Epidermal melanocyte (primary cell): Measurements from ENCODE around the gene FEN1.
A peak's percentile ranks its signal among the peaks of the same experiment; 100 is the strongest.

Experiments
- DNase-seq: peaks from one replicate; pipeline ENCODE4 v3.0.0; 2011; ENCODE audit warnings: low spot score; ENCODE audit not compliant: insufficient read length

The FEN1 gene, protein sequence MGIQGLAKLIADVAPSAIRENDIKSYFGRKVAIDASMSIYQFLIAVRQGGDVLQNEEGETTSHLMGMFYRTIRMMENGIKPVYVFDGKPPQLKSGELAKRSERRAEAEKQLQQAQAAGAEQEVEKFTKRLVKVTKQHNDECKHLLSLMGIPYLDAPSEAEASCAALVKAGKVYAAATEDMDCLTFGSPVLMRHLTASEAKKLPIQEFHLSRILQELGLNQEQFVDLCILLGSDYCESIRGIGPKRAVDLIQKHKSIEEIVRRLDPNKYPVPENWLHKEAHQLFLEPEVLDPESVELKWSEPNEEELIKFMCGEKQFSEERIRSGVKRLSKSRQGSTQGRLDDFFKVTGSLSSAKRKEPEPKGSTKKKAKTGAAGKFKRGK

DNA sequence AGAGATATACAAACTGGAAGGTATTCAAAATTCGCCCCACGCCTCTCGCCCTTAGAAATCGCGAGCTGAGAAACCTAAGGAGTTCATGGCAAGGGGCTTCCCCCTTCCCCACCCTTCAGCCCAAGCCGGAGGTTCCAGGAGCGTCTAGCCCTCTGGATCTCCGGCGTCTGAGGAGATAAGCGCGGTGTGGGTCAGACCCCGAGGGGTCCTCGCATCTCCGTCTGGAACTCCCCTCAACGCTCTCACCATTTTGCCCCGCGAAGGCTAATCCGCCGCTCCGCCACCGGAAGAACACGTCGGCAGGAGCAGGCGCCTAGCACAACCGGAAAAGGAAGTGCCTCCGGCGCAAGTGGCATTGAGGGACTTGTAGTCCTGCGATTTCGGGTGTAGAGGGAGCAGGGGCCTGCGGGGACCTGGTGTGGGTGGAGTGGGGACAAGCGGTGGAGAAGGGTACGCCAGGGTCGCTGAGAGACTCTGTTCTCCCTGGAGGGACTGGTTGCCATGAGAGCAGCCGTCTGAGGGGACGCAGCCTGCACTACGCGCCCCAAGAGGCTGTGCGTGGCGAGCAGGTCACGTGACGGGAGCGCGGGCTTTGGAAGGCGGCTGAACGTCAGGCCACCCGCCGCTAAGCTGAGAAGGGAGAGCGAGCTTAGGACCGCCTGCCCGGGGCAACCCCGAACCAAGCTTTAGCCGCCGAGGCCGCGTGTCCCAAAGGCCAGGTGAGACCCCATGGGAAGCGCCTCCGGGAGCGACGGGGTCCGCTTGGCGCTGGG, at the start of gene FEN1, which contains the start of gene TMEM258:
Gene FEN1, plus strand, starts transcription at position 602 of the 773 bp plus-strand sequence. CDS start 2,451 bp downstream, outside the sequence.
Gene TMEM258, minus strand, starts transcription at position 290 of the 773 bp plus-strand sequence. Its CDS starts 41 bp downstream, at position 249.
- peak; percentile 90 for DNase-seq

DNA sequence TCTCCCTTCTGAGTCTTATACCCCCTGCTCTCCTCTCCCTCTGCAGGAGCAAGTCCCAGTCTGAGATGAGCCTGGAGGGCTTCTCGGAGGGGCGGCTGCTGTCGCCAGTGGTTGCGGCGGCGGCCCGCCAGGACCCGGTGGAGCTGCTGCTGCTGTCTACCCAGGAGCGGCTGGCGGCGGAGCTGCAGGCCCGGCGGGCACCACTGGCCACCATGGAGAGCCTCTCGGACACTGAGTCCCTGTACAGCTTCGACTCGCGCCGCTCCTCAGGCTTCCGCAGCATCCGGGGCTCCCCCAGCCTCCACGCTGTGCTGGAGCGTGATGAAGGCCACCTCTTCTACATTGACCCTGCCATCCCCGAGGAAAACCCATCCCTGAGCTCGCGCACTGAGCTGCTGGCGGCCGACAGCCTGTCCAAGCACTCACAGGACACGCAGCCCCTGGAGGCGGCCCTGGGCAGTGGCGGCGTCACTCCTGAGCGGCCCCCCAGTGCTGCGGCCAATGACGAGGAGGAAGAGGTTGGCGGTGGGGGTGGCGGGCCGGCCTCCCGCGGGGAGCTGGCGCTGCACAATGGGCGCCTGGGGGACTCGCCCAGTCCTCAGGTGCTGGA, 49.1 kb upstream of the FEN1 start:
- no peak for DNase-seq

DNA sequence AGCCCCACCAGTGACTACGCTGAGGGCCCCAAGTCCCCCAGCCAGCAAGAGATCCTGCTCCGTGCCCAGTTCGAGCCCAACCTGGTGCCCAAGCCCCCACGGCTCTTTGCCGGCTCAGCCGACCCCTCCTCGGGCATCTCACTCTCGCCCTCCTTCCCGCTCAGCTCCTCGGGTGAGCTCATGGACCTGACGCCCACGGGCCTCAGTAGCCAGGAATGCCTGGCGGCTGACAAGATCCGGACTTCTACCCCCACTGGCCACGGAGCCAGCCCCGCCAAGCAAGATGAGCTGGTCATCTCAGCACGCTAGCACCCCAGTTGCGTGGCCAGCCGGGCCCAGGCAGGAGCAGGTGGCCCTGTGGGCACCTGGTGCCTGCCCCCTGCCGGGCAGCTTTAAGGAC, 48.5 kb upstream of the FEN1 start:
- DNase-seq, result no peak

DNA sequence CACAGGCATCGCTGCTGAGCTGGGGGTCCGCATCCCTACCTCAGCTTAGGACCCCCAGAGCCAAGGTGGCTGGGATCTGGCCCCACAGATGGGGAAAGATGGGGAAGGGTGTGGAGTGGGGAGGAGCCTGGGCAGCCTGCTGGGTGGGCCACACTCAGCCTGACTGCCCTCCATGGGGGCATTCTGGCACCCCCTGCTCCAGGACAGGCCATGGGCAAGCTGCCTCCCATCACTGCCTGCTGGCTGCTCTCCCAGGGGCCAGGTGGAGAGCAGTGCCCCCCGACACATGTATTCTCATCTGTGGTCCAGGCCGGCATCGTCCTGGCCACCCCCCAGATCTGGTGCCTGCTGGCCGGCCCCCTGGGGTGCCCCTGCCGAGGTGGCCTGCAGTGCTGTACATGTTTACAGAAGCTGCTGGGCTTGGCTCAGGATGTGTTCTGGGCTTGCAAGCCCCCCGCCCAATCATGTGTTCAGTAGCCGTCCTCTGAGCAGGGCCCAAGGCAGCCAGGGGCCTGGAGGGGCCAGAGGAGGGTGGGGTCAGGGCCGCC, 48.0 kb upstream of the FEN1 start:
- DNase-seq, result no peak

DNA sequence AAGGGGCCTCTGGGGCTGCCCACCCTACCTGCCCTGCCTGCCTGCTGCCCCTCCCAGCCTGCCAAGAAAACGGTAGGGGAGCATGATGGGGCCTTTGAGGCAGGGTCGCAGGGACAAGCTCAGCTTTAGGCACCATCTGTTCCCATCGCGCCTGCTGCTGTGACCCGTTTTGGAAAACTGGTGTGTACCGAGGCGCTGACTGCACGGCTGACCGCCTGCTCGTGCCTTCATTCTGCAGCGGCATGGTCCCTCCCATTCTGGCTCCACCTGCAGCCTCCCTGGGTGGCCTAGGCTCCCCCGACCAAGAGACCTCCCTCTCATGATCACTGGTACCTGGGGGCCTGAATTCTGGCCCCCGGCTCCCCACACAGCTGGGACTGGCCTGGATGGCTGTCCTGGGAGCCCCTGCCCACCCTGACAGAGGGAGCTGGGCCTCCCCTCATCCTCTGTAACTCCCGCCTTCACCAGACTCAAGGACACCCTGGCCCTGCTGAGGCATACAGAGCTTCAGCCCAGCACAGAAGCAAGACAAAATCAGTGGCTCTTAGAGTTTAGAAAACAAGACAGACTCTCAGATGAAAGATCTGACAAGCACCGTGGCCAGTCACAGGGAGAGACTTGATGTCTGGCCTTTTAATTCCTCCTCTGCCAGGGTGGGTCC, 46.8 kb upstream of the FEN1 start:
- no peak for DNase-seq

DNA sequence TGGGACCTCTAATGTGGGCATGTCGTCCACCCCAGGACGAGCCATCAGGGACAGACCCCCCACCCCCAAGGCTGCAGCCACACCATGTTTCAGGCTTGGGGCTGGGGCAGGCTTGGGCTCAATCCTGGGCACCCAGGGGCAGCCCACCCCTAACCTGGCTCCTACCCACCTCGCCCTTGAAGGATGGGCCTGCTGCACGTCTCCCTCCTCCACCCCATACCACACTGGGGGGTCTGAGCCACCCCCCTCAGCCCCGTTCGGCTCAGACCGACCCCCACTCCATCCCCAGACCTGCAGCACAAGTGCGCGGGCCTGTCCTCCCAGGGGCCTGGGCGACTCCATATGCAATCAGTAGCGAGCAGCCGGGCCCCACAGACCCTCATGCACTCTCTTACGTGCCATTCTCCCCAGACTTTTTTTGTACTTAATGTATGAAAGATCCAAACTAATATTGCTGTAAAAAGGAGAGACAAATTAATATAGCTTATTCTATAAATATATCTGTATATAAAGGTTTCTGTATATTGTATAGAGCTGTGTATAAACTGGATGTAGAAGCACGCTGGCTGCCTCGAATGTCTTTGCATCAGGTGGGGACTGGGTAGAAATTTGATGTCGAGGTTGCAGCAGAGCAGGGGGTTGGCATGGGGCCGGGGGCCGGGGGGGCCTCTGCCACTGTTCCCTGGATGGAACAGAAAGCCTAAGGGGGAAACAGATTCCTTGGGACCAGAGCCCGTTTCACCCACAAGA, 46.1 kb upstream of the FEN1 start:
- no peak for DNase-seq

DNA sequence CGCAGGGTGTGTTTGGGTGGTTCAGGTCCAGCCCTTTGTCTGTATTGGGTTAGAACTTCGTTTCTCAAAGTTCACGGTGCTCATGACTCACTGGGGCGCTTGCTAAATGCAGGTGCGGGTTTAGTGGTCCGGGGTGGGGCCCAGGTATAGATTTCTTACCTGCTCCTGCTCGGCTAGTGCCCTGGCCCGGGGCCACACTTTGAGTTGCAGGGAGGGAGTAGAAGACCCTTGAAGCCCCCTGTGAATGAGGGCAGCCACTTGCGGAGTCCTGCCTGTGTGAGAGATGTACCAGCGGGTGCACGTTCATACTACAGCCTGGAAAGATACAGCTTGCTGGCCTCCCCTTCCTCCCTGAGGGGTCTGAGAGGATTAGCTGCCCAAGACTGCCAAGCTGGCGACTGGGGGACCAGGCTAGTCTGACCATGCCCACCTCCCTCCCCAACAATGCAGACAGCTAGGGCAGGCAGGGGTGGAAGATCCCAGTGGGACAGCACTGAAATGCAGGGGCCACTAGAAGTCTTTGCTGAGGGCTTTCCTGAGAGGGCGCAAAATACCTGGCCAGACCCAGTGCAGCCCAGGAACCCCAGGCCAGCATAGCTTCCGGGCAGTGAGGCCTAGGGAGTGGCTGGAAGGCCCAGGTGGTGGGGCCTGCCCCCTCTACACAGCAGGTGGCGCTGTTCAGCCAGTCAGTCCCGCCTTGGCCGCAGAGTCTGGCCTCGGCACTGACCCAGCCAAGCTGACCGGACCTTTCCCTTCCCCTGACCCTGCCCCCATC, 45.3 kb upstream of the FEN1 start:
- peak; percentile 58 for DNase-seq

DNA sequence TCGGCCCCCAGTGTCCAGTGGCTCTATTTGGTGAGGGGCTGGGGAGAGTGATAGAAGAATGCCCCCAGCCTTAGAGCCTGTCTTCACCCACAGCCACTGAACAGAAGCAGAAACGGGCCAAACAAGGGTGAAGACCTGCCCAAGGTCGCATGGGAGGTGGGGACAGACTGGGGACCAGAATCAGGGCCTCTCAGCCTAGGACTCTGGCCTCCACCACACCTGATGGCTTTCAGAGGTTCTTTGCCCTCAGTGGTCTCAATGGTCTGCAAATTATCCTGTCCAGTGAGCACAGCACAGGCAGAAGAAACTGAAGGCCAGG, 44.8 kb upstream of the FEN1 start:
- DNase-seq, result no peak

DNA sequence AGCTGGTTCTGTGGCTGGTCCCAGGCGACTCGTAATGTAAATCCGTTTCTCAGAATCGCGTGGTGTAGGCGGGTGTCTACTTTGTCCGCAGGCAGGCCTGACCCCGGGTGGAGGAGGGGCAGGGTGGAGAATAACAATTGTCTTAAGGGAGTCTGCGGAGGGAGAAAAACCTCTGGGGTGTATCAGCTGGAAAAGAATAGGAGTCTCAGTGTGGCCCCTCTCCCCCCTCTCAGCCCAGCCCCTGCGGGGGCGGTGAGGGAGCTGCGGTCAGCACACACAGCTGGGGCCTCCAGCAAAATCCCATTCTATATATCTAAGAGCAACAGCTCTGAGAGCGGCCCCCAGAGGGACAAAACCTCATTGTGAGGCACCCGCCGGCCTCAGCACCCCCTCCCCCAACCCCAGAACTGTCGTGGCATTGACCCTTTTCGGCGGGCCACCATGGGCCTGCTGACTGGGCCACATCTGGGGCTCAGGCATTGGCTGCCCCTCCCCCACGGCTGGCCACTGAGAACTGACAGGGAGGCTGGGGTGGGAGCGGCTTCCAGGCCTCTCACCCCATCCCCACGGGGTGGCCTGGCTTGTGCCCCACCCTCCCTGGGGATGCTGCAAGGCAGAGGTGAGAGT, 43.0 kb upstream of the FEN1 start:
- peak; percentile 64 for DNase-seq

DNA sequence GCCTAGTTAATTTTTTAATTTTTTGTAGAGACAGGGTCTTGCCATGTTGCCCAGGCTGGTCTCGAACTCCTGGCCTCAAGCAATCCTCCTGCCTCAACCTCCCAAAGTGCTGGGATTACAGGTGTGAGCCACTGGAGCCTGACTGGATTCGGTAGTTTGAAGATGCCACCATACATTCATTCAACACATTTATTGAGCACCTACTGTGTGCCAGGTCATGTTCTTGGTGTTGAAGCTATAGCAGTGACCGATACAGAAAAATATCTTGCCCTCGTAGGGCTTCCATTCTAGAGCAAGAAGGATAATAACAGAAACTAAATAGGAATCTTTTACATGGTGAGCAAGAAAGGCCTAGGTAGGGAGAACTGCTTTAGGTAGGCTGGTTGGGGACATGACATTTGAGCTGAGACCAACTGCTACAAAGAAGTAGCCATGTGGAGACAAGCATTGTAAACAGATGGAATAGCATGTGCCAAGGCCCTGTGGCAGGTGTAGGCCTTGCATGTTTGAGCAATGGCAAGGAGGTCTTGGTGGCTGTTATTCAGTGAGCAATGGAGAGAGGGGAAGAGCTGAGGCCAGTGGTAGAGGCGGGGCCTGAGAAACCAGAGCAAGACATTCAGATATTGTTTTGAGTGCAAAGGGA, 42.0 kb upstream of the FEN1 start:
- DNase-seq, result no peak

DNA sequence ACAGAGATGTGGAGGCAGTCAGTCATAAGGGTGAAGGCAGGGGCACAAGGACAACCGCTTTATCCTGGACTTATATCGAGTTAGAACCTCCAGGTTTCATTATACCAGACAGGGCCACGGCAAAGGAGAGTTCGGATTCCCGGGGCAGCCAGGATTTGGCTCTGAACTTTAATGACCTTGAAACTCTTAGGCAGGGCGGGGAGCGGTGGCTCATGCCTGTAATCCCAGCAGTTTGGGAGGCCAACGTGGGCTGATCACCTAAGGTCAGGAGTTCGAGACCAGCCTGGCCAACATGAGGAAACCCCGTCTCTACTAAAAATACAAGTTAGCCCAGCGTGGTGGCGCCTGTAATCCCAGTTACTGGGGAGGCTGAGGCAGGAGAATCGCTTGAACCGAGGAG, 41.3 kb upstream of the FEN1 start:
- DNase-seq, result no peak

DNA sequence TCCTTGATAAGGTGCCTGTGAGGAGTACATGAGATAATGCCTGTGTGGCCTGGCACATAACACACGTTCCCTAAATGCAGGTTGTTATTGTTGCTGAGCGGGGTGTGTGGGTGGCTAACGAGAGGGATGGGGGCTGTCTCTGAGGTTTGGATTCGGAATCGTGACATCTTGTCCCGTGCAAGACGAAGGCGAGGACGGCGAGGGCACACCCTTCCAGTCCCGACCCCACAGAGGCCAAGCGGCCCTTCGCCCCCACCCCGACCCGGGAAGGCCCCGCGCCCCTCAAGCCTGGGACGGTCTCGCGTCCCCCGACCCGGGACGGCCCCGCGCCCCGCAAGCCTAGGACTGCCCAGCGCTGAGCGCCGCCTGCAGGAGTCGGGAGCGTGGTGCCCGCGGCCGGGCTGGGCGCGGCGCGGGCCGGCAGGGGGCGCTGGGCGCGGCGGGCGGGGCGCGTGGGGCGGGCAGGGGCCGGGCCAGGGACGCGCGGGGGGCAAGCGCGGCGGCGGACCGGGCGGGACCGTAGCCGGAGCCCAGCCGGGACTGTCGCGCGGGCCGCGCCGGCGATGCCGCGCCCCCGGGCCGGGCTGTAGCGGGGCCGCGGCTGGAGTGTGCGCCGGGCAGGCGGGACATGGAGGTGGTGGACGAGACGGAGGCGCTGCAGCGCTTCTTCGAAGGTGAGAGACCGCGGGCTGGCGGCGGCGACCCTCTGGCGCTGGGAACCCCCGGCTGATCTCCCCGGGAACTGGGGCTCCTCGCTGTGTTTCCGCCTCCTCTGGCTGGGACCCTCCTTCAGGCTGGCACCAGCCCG, 40.4 kb upstream of the FEN1 start, which contains the start of gene MYRF:
Gene MYRF, plus strand, starts transcription at position 520 of the 808 bp plus-strand sequence. Its CDS starts 109 bp downstream, at position 629.
- DNase-seq, result peak; percentile 48

DNA sequence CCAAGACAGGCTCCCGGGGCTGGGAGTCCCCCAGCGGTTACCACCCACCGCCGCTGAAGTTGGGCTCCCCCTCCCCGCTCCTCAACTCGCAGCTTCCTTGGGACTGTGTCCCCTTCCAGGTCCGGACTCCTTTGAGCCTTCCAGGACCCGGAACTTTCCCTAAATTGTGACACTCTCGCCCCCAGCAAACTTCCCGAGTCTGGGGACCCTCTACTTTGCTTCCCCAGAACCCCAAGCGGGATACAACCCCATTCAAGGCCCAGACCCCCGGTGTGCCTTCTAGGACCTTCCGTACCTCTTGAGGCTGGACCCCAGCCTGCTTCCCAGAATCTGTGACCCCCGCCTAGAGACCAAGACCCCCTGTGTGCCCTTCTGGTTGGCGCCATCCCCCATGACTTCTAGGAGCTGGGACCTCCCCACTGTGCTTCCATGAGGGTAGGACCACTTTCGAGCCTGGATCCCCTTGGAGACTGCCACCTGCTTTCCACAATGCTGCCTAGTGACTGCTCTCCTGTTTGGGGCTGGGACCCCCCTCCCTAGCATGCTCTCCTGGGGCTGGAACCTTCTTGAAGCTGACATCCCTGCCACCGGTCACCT, 39.7 kb upstream of the FEN1 start:
- DNase-seq, result no peak

DNA sequence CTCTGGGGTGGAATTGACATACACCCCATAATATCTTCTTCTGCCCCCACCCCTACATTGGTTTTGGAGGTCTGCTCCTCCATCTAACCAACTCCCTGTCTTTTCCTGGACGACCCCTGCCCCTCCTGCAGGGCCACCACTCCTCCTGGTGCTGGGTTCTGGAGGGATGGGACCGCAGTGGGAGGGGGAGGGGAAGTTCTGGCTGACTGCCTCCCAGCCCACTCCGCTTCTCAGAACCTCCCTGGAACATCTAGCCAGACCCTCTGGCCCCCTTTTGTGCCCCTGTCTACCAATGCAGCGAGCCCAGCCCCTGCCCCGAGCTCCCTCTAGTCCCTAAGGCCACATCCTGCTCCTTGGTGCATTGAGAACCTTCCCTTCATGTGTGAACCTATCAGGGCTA, 39.0 kb upstream of the FEN1 start:
- DNase-seq, result no peak

DNA sequence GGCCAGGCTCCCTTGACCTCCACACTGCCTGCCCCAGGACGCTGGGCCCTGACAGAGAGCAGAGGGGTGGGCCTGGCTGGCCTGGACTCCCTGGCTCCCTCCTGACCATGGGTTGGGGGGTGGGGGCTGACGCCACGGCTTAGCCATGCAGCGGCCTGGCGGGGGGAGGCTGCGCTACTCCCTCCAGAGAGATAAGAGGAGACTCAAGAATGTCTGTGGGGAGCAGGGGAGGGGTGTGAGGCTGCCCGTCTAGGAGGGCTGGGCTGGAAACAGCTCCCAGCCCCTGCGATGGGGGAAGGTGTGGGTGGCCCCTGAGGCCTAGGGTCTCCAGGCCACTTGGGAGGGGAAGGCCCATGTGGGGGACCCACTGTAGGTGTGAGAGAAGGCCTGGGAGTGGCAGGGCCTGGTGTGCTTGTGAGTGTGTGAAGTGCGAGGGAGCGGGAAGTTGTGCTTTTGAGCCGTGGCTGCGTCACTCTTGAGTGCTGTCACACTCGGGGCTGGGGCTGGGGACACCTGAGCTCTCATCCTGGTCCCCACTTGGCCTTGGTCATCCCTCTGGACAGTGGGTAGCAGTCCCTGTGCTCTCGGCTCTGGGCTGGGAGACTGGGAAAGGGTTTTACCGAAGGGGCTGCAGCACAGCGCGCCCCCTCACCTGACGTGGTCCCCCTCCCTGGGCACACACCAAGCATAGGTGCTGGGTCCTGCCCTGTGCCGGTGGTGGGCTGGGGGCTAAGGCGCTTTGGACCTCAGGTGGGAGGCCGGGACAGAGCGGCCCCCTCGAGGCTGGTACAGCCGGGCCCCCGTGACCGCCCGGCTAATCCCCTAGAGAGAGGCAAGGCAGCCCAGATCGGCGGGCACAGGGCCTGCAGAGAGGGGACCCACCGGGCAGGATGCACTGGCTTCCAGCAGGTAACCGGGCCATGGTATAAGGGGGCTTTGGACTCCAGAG, 37.9 kb upstream of the FEN1 start:
- DNase-seq, result no peak

DNA sequence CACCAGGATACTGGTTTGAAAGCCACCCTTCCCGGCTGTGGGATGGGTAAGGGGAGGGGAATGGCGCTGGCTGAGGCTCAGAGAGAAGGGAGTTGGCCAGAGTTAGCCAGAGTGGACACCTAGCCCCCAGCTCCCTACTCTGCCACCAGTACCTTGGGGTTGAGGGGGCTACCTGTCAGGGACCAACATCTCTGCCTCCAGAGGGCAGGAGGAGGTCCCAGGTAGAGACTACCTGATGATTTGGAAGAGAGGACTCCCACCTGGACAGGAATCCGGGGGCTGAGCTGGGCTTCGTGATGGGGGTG, 36.6 kb upstream of the FEN1 start:
- no peak for DNase-seq
